Fibroblast of skin of abdomen (primary cell): ENCODE data around the gene ATP1A2.
A peak's percentile ranks its signal among the peaks of the same experiment; 100 is the strongest.

Experiments
- DNase-seq: peaks from one replicate; pipeline ENCODE4 v3.0.0-alpha.2; 2013

The ATP1A2 gene

GRCh38 chr1:160179336-160179735, 63.8 kb downstream of the ATP1A2 start:
- no peak for DNase-seq

DNA sequence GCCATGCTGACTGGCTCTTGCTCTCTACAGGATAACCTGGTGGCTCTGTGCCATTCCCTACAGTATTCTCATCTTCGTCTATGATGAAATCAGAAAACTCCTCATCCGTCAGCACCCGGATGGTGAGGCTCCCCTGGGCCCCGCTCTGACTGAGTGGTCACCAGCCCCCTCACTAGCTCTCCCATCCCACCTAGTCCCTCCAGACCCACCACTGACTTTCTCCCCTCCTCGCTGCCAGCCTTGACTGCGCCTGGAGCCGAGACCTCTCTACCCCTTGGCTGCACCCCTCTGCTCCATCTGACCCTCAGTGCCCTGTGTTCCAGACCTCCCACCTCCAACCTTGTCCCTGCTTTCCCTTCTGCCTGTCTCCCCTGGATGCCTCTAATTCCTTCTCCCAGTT, 70.7 kb downstream of the ATP1A2 start:
- DNase-seq, result no peak

- no peak for DNase-seq
Observed at GRCh38 chr1:160186729-160187128, 71.2 kb downstream of the ATP1A2 start.

- DNase-seq, result no peak
Observed at GRCh38 chr1:160187407-160187806, 71.8 kb downstream of the ATP1A2 start.

DNA sequence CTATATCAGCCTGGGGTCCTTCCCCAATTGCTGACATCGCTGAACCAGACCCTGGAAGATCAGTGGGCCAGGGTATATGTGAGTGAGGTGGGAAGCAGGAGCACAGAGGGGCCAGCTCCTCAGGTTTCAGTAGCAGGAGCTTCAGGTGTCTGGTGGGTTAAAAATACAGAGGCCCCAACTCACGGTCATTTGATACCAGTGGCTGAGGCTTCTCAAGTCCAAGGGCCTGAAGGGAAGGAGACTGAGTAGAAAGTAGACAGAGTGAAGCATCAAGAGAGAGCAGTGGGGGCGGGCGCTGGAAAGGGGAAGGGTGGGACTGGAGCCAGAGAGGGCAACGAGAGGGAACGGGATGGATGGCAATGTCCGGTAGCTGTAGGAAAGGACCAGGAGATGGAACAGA, 72.8 kb downstream of the ATP1A2 start:
- no peak for DNase-seq

GRCh38 chr1:160189649-160190625, 74.4 kb downstream of the ATP1A2 start, which contains the start of gene CASQ1:
TSS of gene CASQ1 (plus strand) at chr1:160190575. CDS start at chr1:160190752, 177 bp downstream.
- peak; percentile 57 for DNase-seq

- no peak for DNase-seq
Observed at GRCh38 chr1:160191756-160192155, 76.2 kb downstream of the ATP1A2 start.

GRCh38 chr1:160192234-160192633, 76.7 kb downstream of the ATP1A2 start:
- peak; percentile 25 for DNase-seq
